ENCODE results near the gene SCEL. TPM values are rescaled to one million over a fixed set of nuclear protein-coding genes. Genes with fewer than 3 reads are reported as not detected.

The SCEL gene
- total and polyA plus RNA-seq, 12 donors = 0.07 to 0.11 TPM; not detected in 10

DNA sequence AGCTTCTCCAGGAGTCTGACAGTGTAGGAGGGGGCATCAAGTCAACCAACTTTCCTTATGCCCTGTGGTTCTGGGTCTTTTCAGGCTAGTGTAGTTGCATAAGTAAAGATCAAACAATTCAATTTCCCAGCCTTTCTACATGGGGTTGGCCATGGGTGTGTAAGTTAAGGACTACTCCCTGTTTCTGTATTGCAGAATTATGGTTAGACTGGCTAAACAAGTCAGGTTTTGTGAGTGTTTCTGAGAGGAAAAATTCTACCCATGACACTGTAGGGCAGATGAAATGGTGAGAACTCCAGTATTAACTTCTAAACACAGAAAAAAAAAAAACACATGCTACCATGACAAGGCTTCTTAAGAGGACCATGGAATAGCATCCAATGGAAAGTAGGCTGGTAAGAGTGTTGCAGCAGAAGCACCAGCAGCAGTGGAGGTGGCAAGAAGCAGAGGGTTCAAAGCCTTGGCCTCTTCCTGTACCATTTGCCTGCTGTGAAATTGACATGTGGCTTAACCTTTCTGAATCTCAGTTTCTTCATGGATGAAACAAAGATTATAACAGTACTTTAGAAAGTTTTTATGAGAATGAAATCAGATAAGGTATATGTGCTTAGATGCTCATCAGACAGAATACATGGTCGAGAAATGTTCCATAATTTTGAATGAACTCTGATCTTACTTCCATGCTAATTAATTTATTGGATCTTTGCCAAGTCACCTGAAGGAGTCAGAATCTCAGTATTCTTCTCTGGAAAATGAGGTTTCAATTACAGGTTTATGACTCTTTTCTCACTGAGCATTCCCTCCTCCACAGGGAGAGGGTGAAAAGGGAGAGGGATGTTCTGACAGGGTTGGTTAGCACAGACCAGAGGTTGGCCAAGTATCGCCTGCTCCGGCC is 11.4 kb upstream of the SCEL start:
- WGBS, 2 donors = 89 to 93% methylated on average over 3 of the region's 3 CpGs
- H3K36me3 ChIP-seq = no peaks in the 10 kb centered on the region
- intact Hi-C loops (cut with DNase I) = no loop called here
- H3K27me3 ChIP-seq = peaks cover 0 to 8% (median 0%) of the 10 kb centered on the region in 7 donors
- no peaks in the 10 kb centered on the region for H3K9me3 ChIP-seq
- TF ChIP-seq, protein P1, sequence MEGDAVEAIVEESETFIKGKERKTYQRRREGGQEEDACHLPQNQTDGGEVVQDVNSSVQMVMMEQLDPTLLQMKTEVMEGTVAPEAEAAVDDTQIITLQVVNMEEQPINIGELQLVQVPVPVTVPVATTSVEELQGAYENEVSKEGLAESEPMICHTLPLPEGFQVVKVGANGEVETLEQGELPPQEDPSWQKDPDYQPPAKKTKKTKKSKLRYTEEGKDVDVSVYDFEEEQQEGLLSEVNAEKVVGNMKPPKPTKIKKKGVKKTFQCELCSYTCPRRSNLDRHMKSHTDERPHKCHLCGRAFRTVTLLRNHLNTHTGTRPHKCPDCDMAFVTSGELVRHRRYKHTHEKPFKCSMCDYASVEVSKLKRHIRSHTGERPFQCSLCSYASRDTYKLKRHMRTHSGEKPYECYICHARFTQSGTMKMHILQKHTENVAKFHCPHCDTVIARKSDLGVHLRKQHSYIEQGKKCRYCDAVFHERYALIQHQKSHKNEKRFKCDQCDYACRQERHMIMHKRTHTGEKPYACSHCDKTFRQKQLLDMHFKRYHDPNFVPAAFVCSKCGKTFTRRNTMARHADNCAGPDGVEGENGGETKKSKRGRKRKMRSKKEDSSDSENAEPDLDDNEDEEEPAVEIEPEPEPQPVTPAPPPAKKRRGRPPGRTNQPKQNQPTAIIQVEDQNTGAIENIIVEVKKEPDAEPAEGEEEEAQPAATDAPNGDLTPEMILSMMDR (IDR thresholded peaks at IDR 0.05) = no peak
- ATAC-seq = no peak
- no peak for DNase-seq
- peaks cover 0 to 9% (median 0%) of the 10 kb centered on the region in 9 donors for H3K4me1 ChIP-seq
- H3K27ac ChIP-seq = no peak overlapping the region
- no peak overlapping the region for H3K4me3 ChIP-seq

DNA sequence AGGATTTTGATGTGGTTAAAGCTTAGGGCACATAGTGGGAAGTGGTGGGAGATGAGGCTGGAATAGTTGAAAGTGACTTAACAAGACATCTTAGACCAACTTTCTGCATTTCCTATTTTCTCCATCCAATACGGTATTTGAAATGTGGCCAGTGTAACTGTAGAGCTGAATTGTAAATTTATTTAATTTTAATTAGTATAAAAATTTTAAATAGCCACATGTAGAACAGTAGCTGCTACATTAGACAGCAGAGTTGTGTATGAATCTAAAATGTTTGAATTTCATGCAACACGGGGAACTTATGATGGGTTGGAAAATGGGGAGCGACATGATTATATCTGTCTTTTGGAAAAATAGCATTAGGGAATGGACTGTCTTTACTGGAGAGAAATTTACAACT is 7.1 kb upstream of the SCEL start:
- ATAC-seq = no peak
- TF ChIP-seq, protein P1 (IDR thresholded peaks at IDR 0.05) = no peak
- DNase-seq = no peak
- WGBS, 2 donors = 91 to 94% methylated on average over 3 of the region's 3 CpGs
- H3K36me3 ChIP-seq = no peaks in the 10 kb centered on the region
- no peaks in the 10 kb centered on the region for H3K9me3 ChIP-seq
- no peak overlapping the region for H3K4me3 ChIP-seq
- no peaks in the 10 kb centered on the region for H3K4me1 ChIP-seq
- H3K27ac ChIP-seq = no peak overlapping the region
- intact Hi-C loops (cut with DNase I) = no loop called here
- H3K27me3 ChIP-seq = peaks cover 0 to 3% (median 0%) of the 10 kb centered on the region in 7 donors

DNA sequence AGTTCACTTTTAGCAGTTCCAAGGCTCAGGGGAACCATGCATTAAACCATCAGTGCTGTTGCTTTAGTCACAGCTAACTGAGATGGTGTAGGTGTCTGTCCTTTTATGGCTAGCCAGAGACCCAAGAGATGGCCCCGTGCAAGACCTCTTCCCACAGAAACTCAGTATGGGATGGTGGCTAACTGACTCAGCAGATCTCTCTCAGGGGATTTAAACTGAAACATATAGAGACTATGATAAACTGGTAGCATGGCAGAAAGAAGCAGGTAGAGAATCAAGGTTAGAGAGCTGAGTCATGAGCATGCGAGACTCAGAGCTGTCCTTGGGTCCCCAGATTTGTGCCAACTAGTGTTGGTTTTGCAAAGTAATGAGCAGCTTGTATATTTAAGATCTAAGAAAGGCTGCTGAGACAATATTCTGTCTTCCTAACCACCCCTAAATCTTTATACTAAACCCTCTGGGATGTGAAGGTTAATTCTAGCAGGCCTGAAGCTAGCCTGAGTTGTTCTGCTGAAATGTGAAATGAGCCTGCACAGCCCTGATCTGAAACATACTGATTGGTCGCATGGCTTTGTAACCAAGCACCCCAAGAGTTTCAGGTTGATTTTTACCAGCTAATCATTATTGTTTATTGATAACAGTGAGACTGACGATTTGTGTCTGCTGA is 6.5 kb upstream of the SCEL start:
- WGBS, 2 donors = 69% methylated on average over 4 of the region's 4 CpGs
- ATAC-seq (no peak), DNase-seq (no peak)
- peaks cover 0 to 3% (median 0%) of the 10 kb centered on the region in 7 donors for H3K27me3 ChIP-seq
- H3K9me3 ChIP-seq = no peaks in the 10 kb centered on the region
- H3K4me3 ChIP-seq = no peak overlapping the region
- TF ChIP-seq, protein P1 (IDR thresholded peaks at IDR 0.05) = no peak
- intact Hi-C loops (cut with DNase I) = no loop called here
- no peaks in the 10 kb centered on the region for H3K36me3 ChIP-seq
- no peaks in the 10 kb centered on the region for H3K4me1 ChIP-seq
- no peak overlapping the region for H3K27ac ChIP-seq

DNA sequence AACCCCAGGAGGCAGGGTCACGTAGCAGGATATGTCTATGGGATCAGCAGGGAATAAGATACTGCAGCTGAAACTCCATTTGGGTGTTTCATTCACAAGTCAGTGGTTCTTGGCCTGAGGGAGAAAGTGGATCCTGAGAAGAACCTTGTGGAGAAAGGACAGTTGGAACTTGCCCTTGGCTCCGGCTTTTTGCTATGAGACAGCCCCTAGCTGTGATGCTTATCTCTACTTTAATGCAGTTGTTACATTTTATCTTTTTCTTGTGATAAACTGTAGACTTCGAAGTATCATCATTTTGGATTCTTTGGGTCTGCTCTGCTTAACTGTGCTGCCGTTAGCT is 6.0 kb upstream of the SCEL start:
- DNase-seq (no peak), ATAC-seq (no peak)
- Histone ChIP-seq H3K36me3 (no peaks in the 10 kb centered on the region), H3K4me1 (no peaks in the 10 kb centered on the region), H3K4me3 (no peak overlapping the region), H3K27ac (no peak overlapping the region), H3K9me3 (no peaks in the 10 kb centered on the region), H3K27me3 (peaks cover 0 to 3% (median 0%) of the 10 kb centered on the region in 7 donors)
- 68 to 71% methylated on average over 4 of the region's 4 CpGs for WGBS, 2 donors
- TF ChIP-seq, protein P1 (IDR thresholded peaks at IDR 0.05) = no peak
- intact Hi-C loops (cut with DNase I) = no loop called here

Data from heart right ventricle (tissue), 16 donors.